GM21619 (cell line): Measurements from ENCODE around the gene PHC3.
"Not testable (repeated sequence)": the region's sequence is repeated elsewhere in the genome, so short reads cannot be mapped to it uniquely, and the experiment has no call there.

ENCODE experiments used
- ATAC-seq: cut with Tn5 transposase; IDR thresholded peaks from one replicate; pipeline ENCODE4 v1.9.1; 2021; ENCODE audit not compliant: unreplicated experiment

The PHC3 gene

DNA sequence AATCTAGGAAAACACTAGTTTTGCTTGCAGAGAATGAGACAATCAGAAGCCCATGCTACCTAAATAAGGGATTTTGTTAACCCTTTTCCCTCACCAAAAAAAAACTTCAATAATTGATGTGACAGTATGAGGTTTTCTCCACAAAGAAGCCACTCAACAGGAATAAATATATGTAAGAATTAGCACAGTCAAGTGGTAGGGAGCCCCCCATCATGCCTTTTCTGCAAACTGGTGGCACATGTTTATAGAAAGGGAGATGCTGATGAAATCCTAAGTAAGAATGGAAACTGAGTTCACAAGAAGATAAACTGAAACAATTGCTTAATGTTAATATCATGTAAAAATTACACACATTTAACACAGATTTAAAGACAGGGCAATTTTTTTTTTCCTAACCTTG, 51.0 kb downstream of the PHC3 start:
- ATAC-seq: no peak

DNA sequence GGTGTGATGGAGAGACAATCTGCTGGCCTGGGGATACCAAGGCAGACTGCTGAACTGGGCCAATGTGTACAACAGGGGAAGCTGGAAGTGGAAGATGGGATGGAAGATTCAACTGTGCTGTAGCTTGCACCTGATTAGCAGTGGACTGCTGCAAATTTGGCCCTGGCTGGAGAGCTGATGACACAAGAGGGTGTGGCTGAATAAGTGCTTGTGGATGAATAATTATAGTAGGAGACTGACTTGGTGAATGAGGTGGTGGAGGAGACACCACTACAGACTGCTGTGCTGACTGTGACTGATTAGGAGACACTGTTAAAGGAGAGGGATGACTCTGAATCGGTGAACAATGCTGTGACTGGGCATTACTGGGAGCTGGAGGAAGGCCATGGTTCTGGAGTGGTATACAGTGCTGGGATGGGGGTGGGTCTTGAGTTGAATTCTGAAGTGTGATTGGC, 52.5 kb downstream of the PHC3 start:
- peak; percentile 34 for ATAC-seq

DNA sequence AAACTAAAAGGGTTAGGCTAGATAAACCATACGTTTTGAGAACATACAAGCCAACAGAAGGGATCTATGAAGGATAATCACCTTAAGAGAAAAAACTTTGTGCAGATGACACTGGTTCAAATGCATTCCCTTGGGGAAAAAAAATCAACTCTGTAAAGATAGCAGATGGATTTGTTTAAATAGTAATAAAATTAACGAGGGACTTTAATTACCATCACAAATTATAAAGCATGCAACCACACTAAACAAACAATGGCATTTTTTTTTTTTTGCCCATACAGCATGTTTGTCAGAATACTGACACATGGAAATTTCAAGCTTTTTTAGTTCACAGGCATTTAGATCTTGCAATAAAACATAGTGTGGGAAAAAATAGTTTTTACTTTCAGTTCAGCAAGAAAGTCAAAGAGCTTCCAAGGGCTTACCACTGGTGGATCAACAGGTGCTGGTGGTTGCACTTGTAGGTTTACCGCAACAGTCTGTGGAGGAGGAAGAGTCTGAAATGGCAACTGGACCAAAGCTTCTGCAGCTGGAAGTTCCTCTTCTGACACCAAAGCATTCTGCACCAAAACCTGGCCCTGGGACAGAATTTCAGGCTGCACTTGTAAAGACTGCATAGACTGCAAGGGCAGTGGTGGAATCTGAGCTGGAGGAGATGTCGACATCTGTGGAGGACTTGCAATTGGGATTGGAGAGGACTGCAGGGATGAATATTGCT, 53.1 kb downstream of the PHC3 start:
- ATAC-seq: peak; percentile 94

DNA sequence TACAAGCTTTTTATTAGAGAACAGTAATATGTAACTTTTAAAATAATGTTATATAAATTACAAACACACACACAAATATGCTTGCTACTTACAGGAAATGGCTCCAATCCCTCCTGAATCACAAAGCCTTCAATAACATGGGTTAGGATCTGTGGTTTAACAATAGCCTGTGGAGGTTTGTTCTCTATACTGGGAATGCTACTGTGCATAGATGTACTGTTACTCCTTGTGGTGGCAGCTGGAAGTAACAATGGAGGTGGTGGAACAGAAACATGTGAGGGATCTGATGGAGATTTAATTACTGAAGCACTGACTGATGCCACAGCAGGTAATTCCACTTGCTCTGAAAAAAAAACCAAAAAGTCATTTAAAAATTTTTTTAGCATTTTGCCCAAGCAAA, 64.4 kb downstream of the PHC3 start:
- no peak for ATAC-seq

DNA sequence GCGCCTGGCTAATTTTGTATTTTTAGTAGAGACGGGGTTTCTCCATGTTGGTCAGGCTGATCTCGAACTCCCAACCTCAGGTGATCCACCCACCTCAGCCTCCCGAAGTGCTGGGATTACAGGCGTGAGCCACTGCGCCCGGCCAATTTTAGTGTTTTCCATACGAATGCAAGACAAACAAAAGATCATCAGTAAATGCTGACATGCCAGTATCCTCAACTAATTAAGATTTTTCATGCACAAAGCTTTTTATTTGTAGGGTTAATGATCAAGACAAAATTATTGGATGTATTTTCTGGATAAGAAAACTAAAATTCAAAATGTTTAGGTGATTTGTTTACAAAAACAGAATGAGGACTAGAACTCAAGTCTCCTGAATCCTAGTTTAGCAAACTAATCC, 67.4 kb downstream of the PHC3 start:
- not testable (repeated sequence) for ATAC-seq

DNA sequence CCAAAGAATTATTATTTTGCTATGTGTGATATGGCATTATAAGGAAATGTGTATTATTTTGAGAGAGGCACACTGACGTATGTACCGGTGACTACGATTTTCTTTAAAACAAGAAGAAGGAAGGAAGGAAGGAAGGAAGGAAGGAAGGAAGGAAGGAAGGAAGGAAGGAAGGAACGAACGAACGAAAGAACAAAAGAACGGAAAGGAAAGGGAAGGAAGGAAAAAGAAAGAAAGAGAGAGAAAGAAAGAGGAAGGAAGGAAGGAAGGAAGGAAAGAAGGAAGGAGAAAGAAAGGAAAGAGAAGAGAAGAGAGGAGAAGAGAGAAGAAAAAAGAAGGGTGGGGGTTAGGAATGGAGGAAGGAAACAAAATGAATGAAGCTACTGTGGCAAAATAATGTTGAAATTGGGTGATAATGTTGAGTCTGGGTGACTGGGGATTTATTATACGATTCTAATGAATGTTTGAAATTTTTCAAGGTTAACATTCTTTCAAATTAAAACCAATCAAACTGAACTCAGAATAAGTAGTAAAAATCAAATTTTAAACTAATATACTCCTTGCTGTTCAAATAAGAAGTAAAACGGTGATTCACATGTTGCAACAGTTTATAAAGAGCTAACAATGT, 70.3 kb downstream of the PHC3 start:
- no peak for ATAC-seq

DNA sequence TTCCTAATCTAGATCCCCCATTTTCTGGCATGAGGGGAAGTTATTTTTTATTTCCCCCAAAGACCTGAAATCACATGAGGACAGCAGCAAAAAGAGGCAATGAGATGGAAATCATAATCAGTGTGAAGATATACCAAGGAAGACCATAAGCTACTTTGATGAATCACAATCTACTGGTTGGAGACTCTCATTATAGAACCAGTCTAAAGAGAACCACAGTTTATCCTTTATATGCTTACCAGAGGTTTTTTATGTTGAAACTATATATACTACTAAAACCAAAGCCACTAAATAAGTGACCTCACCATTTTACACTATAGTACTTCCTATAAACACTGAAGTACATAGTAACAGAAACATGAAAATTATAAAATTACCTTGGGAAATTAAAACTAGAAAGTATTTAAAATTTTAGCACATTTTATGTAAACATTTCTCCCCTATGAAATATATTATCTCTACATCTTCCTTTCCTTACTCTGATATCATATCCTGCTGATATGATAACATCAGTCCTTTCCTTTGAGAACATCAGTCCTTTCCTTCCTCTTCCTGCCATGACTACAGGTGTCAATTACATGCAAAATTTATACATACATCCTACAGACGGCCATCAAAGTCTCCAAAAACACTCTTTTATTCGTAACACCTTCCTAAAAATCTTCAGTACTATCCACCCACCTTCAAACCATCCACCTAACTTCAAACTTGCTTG, 71.8 kb downstream of the PHC3 start:
- ATAC-seq: no peak

DNA sequence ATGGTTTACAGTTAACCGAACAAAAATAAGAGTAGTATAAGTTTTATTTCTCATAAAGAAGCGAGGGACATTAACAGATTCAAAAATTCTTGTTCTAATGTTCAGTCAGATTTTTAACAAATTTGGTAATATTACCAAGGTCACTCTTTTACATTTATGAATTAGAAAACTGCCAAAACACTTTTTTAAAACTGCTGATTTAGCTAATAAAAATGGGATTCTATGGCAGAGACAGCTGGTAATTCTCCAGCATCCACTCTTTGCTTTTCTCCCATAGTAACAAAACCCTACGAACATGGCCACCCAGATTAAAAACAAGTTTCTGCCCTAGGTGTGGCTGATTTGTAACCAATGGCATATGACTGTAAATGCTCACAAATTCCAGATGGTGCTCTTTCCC, 72.6 kb downstream of the PHC3 start:
- no peak for ATAC-seq

DNA sequence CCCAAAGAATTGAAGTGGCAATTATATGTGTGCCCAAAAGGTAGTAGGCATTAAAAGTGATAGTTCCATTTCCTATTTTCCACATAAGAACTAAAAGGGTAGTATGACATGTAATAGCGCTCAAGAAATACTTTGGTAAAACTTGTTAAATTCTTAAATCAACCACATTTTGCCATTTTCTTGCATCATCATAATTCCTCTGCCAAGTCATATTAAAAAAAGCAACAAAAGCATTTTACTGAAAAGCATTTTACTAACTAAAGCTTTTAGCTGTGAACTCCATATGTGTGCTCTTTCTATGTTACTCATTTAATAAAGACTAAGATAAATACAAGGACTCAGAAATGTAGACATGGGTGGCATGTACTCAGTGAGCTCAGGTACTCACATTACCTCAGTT, 73.6 kb downstream of the PHC3 start:
- ATAC-seq: no peak

DNA sequence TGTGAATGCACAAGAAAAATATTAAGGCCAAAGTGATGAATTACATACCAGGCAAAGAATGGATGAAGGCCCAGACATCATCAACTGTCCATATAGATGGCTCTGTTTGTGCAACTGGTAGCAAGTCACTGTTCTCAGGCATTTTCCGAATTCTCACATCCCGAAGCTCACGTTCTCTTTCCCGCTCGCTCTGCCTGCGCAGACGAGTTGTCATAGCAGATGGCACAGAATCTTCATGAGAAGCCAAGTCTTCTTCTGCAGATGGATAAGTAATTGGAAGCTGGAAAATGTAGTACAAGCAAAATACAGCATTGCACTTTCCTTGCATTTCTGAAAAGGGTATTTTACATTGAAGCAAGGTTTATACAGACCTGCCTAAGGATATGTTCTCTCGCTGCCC, 79.1 kb downstream of the PHC3 start:
- no peak for ATAC-seq

DNA sequence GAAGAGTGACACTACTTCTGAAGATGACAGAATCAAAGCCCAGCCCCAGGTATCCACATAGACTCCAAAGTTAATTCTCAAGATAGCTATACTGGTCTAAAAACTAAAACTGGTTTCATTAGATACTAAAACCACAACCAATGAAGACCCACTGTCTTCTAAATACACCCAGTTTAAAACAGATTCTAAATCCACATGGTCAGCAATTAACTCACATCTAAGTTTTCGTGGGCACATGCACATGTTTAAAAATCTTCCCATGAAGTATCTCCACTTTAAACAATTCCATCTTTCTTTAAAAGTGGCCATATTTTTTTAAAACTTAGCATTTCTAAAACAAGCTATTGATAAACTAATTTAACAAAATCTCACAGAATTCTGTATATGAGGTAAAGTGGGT, 80.6 kb downstream of the PHC3 start:
- no peak for ATAC-seq

DNA sequence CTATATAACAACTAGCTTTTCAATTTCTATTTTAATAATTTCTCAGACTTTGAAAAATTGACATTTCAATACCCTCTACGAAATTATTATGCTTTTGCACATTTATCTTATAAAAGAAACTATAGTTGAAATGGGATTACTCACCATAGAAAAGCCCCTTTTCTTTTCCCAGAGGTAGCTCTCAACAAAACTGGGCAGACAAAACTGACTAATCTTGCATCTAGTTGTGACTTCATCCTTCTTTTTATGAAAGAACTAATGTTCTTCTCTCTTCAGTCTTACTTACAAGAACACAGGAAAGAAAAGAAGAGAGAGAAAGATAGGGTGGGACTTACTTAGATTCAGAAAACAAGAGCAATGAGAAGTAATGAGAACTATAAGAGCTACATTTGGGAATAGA, 82.8 kb downstream of the PHC3 start:
- no peak for ATAC-seq

DNA sequence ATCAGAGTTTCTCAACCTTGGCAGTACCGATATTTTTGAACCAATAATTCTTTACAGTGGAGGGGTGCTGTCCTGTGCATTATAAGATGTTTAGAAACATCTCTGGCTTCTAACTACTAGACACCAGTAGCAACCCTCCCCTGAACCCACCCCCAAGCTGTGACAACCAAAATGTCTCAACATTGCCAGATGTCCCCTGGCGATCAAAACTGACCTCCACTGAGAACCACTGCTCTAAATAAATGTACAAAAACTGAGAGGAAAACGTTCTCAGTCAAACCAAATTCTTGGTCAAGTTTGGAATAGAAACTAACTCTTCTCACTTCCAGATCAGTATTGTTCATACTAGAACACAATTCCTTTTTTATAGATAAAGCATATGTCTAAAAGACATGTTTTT, 85.2 kb downstream of the PHC3 start:
- ATAC-seq: peak; percentile 48

DNA sequence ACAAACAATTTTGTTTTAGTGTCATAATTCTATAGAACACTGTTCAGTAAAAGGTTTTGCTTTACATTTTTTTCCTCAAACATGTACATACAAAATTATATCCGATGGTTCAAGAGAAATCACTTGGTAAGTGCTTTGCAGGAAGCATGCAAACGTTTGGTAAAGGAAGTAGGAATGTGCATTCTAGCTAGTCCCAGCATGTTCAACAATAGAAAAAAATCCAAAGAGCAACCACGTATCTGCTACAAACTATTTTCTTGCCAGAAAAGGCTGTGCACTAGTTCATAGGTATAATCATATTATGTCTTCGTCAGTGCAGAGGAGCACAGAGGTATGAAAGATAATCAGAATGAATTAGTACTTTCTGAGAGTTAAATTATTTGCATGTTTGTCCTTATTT, 85.8 kb downstream of the PHC3 start:
- no peak for ATAC-seq

DNA sequence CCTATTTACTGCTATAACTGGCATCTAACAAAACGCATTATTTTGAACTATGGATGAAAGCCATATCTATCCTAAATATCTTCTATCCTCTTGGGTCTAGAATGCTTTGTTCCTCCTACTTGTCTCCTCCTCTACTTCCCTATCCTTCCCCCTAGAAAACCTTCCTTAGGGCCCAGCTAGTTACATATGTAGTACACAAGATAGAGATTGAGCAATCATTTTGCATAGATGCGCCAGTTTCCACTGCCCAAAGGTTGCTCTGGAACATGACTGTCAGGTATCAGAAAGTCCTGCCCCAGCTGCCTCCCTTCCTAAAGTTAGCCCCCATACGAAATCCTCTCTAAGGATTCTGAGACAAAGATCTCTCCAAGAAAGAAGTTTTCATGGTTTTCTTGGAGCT, 88.6 kb downstream of the PHC3 start:
- no peak for ATAC-seq

DNA sequence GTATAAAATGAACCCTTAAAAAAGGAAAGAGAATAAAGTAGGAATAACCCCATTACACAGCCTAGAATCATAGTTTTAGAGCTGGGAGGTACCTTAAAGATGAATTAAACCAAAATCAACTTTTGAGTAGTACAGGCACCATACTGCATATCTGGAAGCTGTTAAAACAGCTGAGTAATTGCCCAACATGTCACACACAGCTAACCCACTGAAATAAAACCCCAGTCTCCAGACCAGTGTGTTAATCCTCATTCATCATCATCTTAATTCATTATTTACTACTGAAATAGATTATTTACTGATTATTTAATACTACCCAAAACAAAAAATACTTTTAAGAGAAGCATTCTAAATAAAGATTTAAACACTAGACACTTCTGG, 90.9 kb downstream of the PHC3 start:
- no peak for ATAC-seq

DNA sequence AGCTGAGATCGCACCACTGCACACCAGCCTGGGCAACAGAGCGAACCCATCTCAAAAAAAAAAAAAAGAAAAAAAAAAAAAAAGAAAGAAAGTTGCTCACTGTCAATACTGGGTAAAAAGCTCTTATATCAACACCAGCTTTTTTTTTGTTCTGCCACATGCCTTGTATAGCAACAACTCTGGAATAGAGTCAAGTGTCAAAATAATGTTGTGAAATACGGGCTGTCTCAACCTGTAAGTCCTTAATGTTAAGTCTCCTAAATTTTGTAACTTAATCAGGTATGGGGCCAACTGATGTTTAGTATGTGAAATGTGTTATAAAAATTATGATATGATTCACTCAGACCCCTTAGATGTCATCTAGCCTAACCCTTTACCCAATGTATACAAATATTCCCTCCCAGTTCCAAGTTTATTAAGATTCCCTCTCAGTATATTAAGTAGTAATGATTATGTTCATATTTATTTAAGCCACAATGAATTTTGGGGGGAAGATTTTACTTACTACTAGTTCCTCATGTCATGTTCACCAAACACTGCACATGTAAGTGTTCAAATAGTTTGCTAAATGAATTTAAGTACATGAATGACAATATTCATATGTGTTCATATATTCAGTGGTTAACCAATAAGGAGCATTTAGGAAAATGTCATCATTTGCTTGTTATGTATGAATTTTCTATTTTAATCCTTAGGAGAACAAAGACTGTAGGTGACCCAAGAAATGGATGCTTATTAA, 91.5 kb downstream of the PHC3 start:
- ATAC-seq: no peak

DNA sequence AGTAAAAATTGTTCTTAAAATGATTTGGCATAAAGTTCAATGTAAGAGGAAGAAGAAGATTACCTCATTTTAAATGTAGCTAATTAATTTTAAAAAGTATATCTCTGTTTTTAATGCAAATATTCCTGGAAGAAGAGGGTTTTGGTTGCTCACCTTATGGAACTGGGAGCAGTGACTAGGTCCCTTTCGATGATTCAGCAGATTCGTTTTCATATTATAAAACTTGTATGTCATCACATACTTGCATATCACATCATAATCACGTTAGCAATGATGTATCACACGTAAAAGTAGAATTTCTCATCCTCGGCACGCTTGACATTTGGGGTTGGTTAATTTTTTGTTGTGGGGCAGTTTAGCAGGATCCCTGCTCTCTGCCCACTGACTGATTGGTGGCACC, 96.1 kb downstream of the PHC3 start:
- no peak for ATAC-seq

DNA sequence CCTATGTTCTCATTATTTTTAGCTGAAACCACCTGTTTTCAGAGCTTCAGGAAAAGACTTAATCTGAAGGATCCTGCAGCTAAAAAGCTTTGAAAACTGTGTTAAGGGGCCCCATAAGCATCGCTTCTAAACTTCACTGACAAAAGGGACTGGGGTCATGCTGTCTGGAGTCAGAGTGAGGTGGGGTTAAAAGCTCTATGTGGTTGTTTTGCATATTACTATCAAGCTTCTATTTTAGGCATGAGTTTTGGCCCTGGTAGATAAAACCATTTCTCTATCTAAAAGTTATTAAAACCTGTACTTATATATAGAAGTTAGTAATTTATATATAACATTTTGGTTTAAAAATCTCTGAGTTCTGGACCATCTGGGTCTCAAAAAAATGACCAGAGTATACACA, 98.2 kb downstream of the PHC3 start:
- ATAC-seq: no peak

DNA sequence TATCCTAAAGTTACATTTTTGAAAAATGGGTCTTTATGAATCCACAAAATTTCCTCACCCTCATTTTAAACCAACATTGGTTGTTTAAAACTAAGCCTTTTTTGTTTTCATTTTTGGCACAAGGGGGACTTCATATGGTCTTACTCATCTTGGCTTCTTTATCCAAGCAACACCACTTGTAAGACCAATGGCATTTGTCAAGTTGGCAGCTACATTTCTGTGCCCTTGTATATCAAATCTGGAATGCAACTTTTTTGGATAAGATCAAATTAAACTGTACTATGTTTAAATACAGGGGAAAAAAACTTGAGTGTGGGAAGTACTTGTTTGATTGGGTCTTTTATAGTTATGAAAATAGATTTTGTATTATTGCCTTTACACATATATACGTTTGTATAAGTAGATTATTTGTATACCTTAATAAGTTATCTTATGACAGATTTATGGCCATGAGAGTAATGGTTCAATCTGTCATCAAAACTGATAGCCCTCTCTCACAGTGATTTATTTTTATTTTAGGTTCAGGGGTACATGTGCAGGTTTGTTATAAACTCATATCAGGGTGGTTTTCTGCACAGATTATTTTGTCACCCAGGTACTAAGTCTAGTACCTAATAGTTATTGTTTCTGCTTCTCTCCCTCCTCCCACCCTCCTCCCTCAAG, 100.3 kb downstream of the PHC3 start:
- ATAC-seq: no peak

DNA sequence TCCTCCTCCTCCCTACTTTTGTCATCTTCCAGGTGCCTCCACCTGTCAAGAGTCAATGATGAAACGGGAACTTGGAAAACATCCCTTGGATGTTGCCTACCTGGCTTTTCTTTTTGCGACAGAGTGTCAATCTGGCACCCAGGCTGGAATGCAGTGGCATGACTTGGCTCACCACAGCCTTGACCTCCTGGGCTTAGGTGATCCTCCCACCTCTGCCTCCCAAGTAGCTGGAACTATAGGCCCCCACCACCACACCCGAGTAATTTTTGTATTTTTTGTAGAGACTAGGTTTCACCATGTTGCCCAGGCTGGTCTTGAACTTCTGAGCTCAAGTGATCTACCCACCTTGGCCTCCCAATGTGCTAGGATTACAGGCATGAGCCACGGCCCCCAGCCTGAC, 100.9 kb downstream of the PHC3 start:
- no peak for ATAC-seq
